ENCODE measurements around the gene UVSSA. TPM values are rescaled to one million over a fixed set of nuclear protein-coding genes. Genes with fewer than 3 reads are reported as not detected.

The UVSSA gene
- total and polyA plus RNA-seq, 9 of the 15 experiments (the other 6 are each of a cell fraction or from before 2014, with no cell fraction given) = 0.21 to 14.6 (median 3.3) TPM

DNA sequence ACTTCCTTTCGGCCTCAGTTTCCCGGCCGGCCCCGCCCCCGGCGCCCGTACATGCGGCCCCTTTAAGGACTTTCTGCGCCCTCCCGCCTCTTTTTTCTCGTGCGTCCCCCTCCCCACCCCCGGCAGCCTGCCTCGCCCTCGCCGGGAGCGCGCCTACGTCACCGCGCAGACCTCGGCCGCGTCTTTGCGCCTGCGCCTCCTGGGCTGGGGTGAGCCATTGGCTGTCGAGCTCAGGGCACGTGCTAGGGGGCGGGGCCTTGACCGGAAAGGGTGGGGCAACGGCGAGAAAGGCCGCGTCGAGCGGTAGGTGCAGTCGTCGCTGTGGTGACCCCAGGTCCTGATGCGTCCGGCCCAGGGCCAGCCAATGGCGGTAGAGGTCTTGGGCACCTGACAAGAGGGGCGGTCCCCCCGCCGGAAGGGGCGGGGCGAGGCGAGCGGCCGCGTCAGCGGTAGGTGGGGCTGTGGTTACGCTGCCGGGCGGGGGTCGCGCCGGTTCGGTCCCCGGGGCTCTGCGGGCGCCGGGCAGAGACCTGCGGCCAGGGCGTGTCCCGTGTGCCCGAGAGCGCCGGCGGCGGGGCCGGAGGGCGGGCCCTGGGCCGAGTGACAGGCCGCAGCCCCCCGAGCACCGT, at the start of gene UVSSA (continued):
- no peak; the same call in 1 of the 2 replicates for TF ChIP-seq HMGXB4 (CRISPR knock-in tag; IDR thresholded peaks at IDR 0.05)
- no peak for TF ChIP-seq RFX7 (CRISPR knock-in tag; IDR thresholded peaks at IDR 0.05)
- no peak for TF ChIP-seq JUNB (CRISPR knock-in tag; conservative IDR thresholded peaks at IDR 0.05)
- peak in 1 of 2 experiments; percentile 74; a peak in 2 of 4 replicates for TF ChIP-seq FOXK2 (conservative IDR thresholded peaks at IDR 0.05 in 1 of 2, IDR thresholded peaks at IDR 0.05 in 1 of 2; ENCODE audit: low read depth in 2 of 2)
- TF ChIP-seq NFE2L1 (tag; IDR thresholded peaks at IDR 0.05; ENCODE audit: borderline replicate concordance, low read depth) = no peak
- TF ChIP-seq, protein P1, sequence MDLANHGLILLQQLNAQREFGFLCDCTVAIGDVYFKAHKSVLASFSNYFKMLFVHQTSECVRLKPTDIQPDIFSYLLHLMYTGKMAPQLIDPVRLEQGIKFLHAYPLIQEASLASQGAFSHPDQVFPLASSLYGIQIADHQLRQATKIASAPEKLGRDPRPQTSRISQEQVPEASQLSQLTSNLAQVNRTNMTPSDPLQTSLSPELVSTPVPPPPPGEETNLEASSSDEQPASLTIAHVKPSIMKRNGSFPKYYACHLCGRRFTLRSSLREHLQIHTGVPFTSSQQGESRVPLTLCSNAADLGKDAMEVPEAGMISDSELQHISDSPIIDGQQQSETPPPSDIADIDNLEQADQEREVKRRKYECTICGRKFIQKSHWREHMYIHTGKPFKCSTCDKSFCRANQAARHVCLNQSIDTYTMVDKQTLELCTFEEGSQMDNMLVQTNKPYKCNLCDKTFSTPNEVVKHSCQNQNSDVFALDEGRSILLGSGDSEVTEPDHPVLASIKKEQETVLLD (IDR thresholded peaks at IDR 0.05) = peak; percentile 95
- no peak for TF ChIP-seq TAL1 (IDR thresholded peaks at IDR 0.05)
- TF ChIP-seq CBX5 (IDR thresholded peaks at IDR 0.05; ENCODE audit: borderline replicate concordance, low read depth) = no peak
- peak; percentile 89 for TF ChIP-seq ZBTB40 (IDR thresholded peaks at IDR 0.05)
- TF ChIP-seq ZBTB40 (CRISPR knock-in tag; IDR thresholded peaks at IDR 0.05) = no peak
- peak; percentile 94 for TF ChIP-seq RFX1 (IDR thresholded peaks at IDR 0.05)
- no peak for TF ChIP-seq PURB (CRISPR knock-in tag; IDR thresholded peaks at IDR 0.05; ENCODE audit: low read depth)
- TF ChIP-seq, protein P2, sequence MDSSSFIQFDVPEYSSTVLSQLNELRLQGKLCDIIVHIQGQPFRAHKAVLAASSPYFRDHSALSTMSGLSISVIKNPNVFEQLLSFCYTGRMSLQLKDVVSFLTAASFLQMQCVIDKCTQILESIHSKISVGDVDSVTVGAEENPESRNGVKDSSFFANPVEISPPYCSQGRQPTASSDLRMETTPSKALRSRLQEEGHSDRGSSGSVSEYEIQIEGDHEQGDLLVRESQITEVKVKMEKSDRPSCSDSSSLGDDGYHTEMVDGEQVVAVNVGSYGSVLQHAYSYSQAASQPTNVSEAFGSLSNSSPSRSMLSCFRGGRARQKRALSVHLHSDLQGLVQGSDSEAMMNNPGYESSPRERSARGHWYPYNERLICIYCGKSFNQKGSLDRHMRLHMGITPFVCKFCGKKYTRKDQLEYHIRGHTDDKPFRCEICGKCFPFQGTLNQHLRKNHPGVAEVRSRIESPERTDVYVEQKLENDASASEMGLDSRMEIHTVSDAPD (CRISPR knock-in tag; IDR thresholded peaks at IDR 0.05) = no peak
- TF ChIP-seq FOXA3 (CRISPR knock-in tag; conservative IDR thresholded peaks at IDR 0.05 in 1 of 2, IDR thresholded peaks at IDR 0.05 in 1 of 2) = no peak

Data from K562 (cell line).